DOHH2 (cell line): ENCODE measurements around the gene TAPBPL.
"Not testable (repeated sequence)": the region's sequence is repeated elsewhere in the genome, so short reads cannot be mapped to it uniquely, and the experiment has no call there.

Experiments used
- H3F3A ChIP-seq: fragments of 200-600 bp; sonication (generic), shearing (Covaris generic); 2 replicates; pipeline ENCODE4 v1.6.0; 2016; ENCODE audit warnings: antibody characterized with exemption, mild to moderate bottlenecking; ENCODE audit not compliant: control insufficient read depth, insufficient read depth
- H3K27ac ChIP-seq: fragments of 200-600 bp; sonication (generic); 2 replicates; pipeline ENCODE4 v1.5.1; 2014; ENCODE audit warnings: low read depth, mild to moderate bottlenecking, low read length, moderate library complexity
- H3K27me3 ChIP-seq: fragments of 200-600 bp; sonication (generic); 2 replicates; pipeline ENCODE4 v1.6.1; 2014; ENCODE audit warnings: mild to moderate bottlenecking, low read length, mixed read lengths; ENCODE audit not compliant: control insufficient read depth
- H3K36me3 ChIP-seq: fragments of 200-600 bp; sonication (generic); 2 replicates; pipeline ENCODE4 v1.6.1; 2014; ENCODE audit warnings: mild to moderate bottlenecking, low read length, moderate library complexity, mixed read lengths; ENCODE audit not compliant: control insufficient read depth
- H3K4me1 ChIP-seq: fragments of 200-600 bp; sonication (generic); 2 replicates; pipeline ENCODE4 v1.6.1; 2014; ENCODE audit warnings: mild to moderate bottlenecking, low read length, mixed read lengths; ENCODE audit not compliant: control insufficient read depth
- H3K4me2 ChIP-seq: fragments of 200-600 bp; sonication (generic); 2 replicates; pipeline ENCODE4 v1.6.0; 2014; ENCODE audit warnings: mild to moderate bottlenecking, low read length, moderate library complexity
- H3K4me3 ChIP-seq: fragments of 200-600 bp; sonication (generic); 2 replicates; pipeline ENCODE4 v1.5.1; 2014; ENCODE audit warnings: mild to moderate bottlenecking, low read length, mixed read lengths
- H3K79me2 ChIP-seq: fragments of 200-600 bp; sonication (generic); 2 replicates; pipeline ENCODE4 v1.6.1; 2014; ENCODE audit warnings: mild to moderate bottlenecking, low read length, mixed read lengths; ENCODE audit not compliant: control insufficient read depth
- H3K9me2 ChIP-seq: fragments of 200-600 bp; sonication (generic); replicated peaks from 2 replicates; pipeline ENCODE4 v1.6.1; 2014; ENCODE audit warnings: mild to moderate bottlenecking, low read length, mixed read lengths; ENCODE audit not compliant: control insufficient read depth
- H3K9me3 ChIP-seq: fragments of 200-600 bp; sonication (generic); 2 replicates; pipeline ENCODE4 v1.6.1; 2014; ENCODE audit warnings: antibody characterized with exemption, low read length, mixed read lengths; ENCODE audit not compliant: control insufficient read depth, insufficient read depth
- H4K20me1 ChIP-seq: fragments of 200-600 bp; sonication (generic); 2 replicates; pipeline ENCODE4 v1.6.0; 2014; ENCODE audit warnings: low read depth, mild to moderate bottlenecking, antibody characterized with exemption, low read length, moderate library complexity; ENCODE audit not compliant: control insufficient read depth, insufficient read depth
- CTCF ChIP-seq: fragments of 200-600 bp; sonication (generic); IDR thresholded peaks from one replicate; pipeline ENCODE4 v1.5.1; 2014; ENCODE audit warnings: antibody characterized with exemption, mild to moderate bottlenecking, low read depth, low read length; ENCODE audit not compliant: poor library complexity, severe bottlenecking
- EZH2phosphoT487 ChIP-seq: fragments of 200-600 bp; sonication (generic); IDR thresholded peaks from 2 replicates; pipeline ENCODE4 v1.6.1; 2017; ENCODE audit warnings: borderline replicate concordance, mild to moderate bottlenecking, antibody characterized with exemption, low read length, moderate library complexity, mixed read lengths

The TAPBPL gene

DNA sequence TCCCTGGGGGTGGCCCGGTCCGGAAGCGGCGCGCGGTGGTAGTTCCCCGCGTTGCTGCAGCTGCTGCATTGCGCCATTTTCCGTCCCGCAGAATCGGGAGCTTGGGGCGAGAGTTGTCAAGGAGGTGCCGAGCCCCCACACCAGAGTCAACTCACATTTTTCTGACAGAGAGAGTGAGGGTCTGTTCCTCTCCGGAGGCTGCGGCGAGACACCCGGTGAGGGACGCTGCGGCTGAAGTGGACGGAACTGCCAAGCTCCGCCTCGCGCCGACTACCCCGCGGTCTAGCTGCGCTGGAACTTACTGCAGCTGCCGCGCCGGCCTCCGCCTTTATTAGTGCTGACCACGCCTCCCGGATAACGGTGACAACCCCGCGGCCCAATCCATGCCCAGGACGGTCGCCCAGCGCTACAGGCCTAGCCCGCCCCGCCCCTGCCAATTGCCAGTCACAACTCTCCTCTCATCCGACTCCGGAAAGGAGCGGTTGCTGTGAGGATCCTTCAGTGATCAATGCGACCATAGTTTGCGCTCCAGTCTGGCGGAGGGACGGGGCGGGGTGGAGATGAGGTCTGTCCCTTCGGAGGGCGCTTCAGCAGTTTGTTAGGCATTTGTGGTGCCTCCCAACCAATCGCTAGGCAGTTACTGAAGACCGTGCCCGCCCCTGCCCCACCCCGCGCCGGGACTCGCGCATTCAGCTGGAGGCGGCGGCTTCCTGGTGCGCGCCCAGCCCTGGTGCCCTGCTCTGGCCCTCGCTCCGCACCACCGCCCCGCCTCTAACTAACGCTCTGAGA is 18.7 kb downstream of the TAPBPL start, which contains the start of gene VAMP1:
Gene VAMP1 (minus strand): TSS at position 303 of the 789 bp plus-strand sequence. CDS start 146 bp downstream, at position 157.
- TF ChIP-seq EZH2phosphoT487 (no peak), CTCF (peak; percentile 15)
- Histone ChIP-seq H4K20me1 (no peaks in the 10 kb centered on the region), H3K4me2 (peak within 1 kb of the TSS; percentile 78), H3K27ac (peak within 1 kb of the TSS; percentile 63), H3K4me3 (peak within 1 kb of the TSS; percentile 95), H3K9me3 (no peaks in the 10 kb centered on the region), H3K36me3 (peaks cover 44% of the 10 kb centered on the region), H3K27me3 (peaks cover 3% of the 10 kb centered on the region; the same call in 1 of the 2 replicates), H3K4me1 (peaks cover 40% of the 10 kb centered on the region), H3F3A (peaks cover 13% of the 10 kb centered on the region), H3K9me2 (no peaks in the 10 kb centered on the region), H3K79me2 (peaks cover 46% of the 10 kb centered on the region)

DNA sequence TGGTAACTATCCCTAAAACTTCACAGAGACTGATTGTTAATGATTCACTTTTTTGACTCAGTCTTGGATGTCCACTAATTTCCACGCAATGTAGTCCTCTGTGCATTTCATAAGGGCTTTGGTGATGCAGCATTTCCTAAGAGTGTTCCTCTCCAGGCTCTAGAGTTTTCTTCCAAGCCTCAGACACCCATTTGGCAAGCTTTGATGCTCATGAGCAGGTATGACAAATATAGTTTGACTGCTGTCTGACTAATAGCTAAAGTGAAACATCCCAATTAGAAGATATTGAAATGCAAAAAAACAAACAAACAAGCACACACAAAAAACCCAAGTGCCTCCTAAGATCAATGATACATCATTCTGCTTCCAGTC is 20.1 kb downstream of the TAPBPL start:
- Histone ChIP-seq H3K4me3 (no peak overlapping the region), H3K4me1 (peaks cover 31% of the 10 kb centered on the region), H3F3A (peaks cover 4% of the 10 kb centered on the region; the same call in 1 of the 2 replicates), H3K27ac (no peak overlapping the region), H4K20me1 (no peaks in the 10 kb centered on the region), H3K9me2 (no peaks in the 10 kb centered on the region), H3K36me3 (peaks cover 30% of the 10 kb centered on the region), H3K79me2 (peaks cover 33% of the 10 kb centered on the region), H3K4me2 (no peak overlapping the region), H3K9me3 (no peaks in the 10 kb centered on the region), H3K27me3 (peaks cover 3% of the 10 kb centered on the region; the same call in 1 of the 2 replicates)
- no peak for TF ChIP-seq CTCF
- no peak for TF ChIP-seq EZH2phosphoT487

DNA sequence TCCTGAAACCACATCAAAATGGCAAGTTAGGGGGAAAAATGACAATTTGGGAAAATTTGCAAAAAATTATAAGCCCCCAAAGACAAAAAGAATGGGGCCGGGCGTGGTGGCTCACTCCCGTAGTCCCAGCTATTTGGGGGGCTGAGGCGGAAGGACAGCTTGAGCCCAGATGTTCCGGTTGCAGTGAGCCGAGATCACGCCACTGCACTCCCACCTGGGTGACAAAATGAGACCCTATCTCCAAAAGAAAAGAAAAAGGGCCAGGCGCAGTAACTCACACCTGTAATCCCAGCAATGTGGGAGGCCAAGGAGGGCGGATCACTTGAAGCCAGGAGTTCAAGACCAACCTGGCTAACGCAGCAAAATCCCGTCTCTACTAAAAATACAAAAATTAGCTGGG is 20.6 kb downstream of the TAPBPL start:
- Histone ChIP-seq H3F3A (peaks cover 4% of the 10 kb centered on the region; the same call in 1 of the 2 replicates), H3K79me2 (peaks cover 30% of the 10 kb centered on the region), H3K27ac (no peak overlapping the region), H3K4me1 (peaks cover 29% of the 10 kb centered on the region), H3K4me2 (no peak overlapping the region), H3K36me3 (peaks cover 29% of the 10 kb centered on the region), H3K9me2 (no peaks in the 10 kb centered on the region), H3K4me3 (no peak overlapping the region), H3K27me3 (peaks cover 3% of the 10 kb centered on the region; the same call in 1 of the 2 replicates), H3K9me3 (no peaks in the 10 kb centered on the region), H4K20me1 (no peaks in the 10 kb centered on the region)
- TF ChIP-seq EZH2phosphoT487 (no peak), CTCF (no peak)

- H3F3A ChIP-seq, H3K27me3 ChIP-seq, H3K27ac ChIP-seq, H3K79me2 ChIP-seq, H3K9me2 ChIP-seq, H3K36me3 ChIP-seq, H3K9me3 ChIP-seq, H3K4me1 ChIP-seq, H4K20me1 ChIP-seq, H3K4me3 ChIP-seq, H3K4me2 ChIP-seq: not testable (repeated sequence)
Observed at GRCh38 chr12:6475233-6475975, 23.6 kb downstream of the TAPBPL start.
